Keratinocyte (primary cell): ENCODE data around the gene TMEM125.

Source experiments
- CTCF ChIP-seq, 3 experiments: IDR thresholded peaks in 1 of 3; conservative IDR thresholded peaks in 1 of 3; optimal IDR thresholded peaks in 1 of 3; 2 replicates in 2 of 3; 3 replicates in 1 of 3; pipeline versions ENCODE3 to v1.5.1; 2011; ENCODE audit warnings: low read length in 3 of 3, mild to moderate bottlenecking in 3 of 3, moderate library complexity in 2 of 3, control low read depth in 1 of 3, inconsistent platforms in 1 of 3; ENCODE audit not compliant: insufficient read depth in 2 of 3; ENCODE audit errors: extremely low read depth in 1 of 3
- EZH2 ChIP-seq: IDR thresholded peaks from one replicate; pipeline ENCODE4 v1.6.1; 2012; ENCODE audit warnings: inconsistent platforms, mild to moderate bottlenecking, low read length, moderate library complexity

DNA sequence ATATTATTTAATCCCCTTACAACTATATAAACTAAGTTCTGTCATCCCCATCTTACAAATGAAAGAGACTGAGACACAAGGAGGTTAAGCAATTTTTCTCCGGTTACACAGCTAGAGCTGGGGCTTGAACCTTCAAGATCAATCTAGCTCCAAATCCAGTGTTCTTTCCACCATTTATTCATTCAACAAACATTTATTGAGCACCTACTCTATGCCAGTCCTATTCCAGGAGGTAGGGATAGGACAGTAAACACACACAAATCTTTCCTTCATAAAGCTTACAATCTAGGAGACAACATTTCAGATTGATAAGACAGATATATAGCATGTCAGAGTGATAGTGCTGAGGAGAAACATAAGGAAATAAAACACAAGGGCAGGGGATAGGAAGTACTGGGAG is 2.9 kb upstream of the TMEM125 start:
- TF ChIP-seq CTCF (optimal IDR thresholded peaks at IDR 0.05 in 1 of 3, IDR thresholded peaks at IDR 0.05 in 1 of 3, conservative IDR thresholded peaks at IDR 0.05 in 1 of 3; ENCODE audit: extremely low read depth in 1 of 3, insufficient read depth in 2 of 3, low read length in 3 of 3) (no peak), EZH2 (no peak)
